Stimulated activated CD8-positive, alpha-beta memory T cell treated with anti-CD3 and anti-CD28 coated beads, Interleukin-2, amount 100 ng/mL, for 1 hour (primary cell): ENCODE measurements around the gene ACBD6.
"Not testable (repeated sequence)": the region's sequence is repeated elsewhere in the genome, so short reads cannot be mapped to it uniquely, and the experiment has no call there.

Source experiments
- DNase-seq, 2 donors: peaks; one replicate each; pipeline ENCODE4 v3.0.0-alpha.2; 2020; ENCODE audit warnings: low read depth in 2 of 2

Gene ACBD6

DNA sequence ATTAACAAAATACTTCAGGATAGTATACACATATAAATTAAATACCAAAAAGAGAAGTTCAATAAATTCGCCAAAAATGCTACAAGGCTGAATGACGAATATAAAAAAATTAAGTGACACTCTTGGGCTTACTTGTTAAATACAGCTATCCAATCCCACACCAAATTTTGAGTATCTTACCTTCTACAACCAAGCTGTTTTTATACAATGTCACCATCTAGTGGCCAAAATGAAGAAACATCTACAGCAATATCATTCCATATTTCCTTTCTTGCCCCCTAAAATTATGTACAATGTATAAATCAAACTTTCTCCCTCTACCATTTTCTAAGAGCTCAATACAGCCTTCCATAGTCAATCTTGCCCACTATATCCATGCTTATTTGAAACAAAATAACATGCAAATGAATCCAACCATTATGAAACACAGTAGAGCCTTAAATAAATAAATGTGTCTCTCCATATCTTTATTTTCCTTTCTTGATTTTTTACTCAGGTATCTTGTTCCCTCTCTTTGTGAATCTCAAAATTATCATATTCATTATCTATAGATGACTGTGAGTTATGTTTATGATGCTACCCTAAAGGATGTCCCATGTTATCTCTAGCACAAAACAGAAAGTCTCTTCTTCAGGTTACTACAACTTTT is 86.3 kb downstream of the ACBD6 start:
- DNase-seq = no peak

GRCh38 chr1:180415236-180415848 is 87.0 kb downstream of the ACBD6 start:
- no peak for DNase-seq

- no peak for DNase-seq
These were observed 89.8 kb downstream of the ACBD6 start for GRCh38 chr1:180412583-180412982.

DNA sequence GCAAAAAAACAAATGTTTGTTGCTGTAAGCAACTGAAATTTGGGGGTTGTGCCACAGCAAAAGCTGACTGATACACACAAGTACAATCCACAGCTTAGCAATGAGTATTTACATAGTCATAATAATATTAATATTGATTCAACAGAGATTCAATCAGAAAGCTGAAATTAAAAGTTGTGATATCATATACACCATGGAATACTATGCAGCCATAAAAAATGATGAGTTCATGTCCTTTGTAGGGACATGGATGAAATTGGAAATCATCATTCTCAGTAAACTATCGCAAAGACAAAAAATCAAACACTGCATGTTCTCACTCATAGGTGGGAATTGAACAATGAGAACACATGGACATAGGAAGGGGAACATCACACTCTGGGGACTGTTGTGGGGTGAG is 94.2 kb downstream of the ACBD6 start:
- DNase-seq = not testable (repeated sequence)

GRCh38 chr1:180407051-180407450 is 95.3 kb downstream of the ACBD6 start:
- DNase-seq = no peak

DNA sequence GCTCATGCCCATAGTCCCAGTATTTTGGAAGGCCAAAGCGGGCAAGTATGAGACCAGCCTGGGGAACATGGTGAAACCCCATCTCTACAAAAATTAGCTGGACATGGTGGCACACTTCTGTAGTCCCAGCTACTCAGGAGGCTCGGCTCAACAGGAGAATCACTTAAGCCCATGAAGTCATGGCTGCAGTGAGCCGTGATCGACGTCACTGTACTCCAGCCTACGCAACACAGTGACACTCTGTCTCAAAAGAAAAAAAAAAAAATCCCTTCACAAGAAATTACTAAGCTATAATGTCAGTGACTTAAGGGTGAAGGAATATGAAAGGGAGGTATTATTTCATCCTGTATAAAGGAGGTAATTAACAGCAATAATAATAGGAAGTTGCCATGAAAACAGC is 99.8 kb downstream of the ACBD6 start:
- DNase-seq = no peak

GRCh38 chr1:180402001-180402400 is 100.4 kb downstream of the ACBD6 start:
- DNase-seq = no peak

DNA sequence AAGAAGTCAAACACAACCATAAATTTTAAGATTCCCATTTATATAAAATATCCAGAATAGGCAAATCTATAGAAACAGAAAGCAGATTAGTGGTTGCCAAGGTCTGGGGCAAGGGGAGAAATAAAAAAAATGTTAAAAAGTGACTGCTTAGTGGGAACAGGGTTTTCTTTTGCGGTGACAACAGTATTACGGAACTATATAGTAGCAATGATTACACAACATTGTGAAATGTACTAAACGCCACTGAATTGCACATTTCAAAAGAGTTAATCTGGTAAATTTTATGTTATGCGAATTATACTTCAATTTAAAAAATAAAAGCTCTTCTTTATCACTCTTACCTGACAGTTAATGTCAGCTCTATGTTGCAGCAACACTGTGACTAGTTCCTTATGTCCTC is 105.2 kb downstream of the ACBD6 start:
- DNase-seq = no peak

DNA sequence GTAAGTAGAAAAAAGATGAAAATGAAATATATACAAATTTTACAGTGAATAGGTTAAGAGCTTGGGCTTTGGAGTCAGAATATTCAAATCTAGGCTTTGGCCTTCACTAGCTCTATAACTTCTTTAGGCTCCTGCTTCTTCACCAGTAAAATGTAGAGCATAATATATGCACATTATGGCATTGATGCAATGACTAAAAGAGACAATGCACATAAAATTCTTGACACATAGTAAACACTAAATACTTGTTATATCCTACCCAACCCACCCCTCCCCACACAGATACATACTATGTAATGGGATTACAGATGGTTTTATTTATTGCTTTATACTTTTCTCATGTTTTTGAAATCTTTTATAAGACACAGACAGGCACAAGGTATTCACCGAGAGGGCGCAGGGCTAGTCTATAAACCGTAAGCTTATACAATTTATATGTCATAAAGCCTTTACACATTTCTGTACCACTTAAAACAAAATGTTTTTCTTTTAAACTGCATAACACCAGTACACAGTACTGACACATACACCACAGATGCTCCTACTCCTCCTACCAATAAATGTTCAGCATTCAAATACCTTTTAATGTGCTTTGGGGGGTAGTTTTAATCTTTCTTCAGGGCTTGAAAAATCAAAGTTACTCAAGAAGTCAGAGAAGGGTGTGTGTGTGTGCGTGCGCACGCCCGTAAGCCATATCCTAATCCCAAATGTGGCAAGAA is 109.8 kb downstream of the ACBD6 start:
- no peak for DNase-seq

DNA sequence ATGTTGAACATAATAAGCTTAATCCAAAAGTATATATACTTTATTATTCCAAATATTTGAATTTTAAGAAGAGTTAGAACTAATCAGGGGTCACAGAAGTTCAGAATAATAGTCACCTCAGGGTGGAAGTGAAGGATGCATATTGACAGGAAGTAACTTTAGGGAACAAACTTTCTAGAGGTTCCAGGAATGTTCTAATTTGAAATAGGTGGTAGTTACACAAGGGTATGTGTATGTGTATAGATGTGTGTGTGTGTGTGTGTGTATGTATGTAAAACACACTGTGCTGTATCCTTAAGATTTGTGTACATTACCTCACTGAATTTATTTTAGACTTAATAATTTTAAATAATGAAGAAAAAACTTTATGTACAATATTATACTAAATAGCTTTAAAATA is 110.4 kb downstream of the ACBD6 start:
- no peak for DNase-seq

DNA sequence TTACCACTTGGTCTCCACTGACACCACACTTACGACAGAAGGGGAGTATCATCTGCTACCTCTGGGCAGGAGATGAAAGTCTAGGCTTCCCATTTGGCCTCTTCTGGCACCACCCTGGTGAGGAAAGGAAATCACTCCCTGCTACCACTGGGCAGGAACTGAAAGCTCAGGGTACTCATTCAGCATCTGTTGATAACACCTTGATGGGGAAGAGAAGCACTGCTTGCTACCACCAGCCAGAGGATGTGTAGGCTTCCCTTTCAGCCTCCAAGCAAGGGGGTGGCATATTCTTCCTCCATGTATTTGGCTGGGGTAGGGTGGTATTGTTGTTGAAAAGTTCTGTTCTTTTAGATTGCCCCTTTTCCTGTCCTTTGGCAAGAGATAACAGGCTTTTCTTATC is 115.0 kb downstream of the ACBD6 start:
- no peak for DNase-seq

DNA sequence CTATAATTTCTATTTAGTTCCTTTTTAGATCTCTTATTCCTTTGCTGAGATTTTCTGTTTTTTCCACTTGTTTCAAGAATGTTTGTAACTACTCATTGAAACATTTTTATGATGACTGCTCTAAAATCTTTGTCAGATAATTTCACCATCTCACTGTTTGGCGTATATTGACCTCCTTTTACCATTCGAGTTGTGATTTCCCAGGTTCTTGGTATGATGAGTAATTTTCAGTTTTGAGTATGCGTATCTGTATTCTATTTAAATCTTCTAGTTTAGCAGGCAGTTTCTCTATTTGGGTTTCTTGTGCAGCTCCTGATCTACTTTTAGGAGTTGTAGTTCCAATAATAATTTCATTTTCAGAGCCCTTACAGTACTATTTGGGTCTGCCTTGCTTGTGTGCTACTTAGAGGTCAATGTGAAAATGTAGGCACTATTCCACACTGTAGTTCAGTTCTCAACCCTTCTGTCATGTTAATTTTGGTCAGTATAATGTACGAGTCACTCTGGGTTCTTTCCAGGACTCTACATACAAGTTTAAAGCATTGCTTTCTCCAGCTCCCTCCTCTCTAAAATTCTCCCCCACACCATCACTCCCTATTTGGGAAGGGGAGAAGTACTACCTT is 115.5 kb downstream of the ACBD6 start:
- DNase-seq = no peak

DNA sequence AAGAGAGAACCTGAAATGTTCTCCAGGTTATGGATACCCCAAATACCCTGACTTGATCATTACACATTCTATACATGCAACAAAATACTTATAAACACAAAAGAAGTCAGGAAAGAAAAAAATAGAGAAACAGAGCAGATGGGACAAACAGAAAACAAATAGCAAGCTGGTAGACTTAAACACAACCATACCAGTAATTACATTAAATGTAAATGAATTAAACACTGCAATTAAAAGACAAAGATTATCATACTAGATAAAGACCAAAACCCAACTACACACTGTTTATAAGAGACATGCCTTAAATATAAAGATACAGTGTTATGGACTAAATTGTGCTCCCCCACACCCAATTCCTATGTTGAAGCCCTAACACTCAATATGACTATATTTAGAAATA is 117.2 kb downstream of the ACBD6 start:
- DNase-seq = no peak

- DNase-seq = no peak
These were observed 117.9 kb downstream of the ACBD6 start for GRCh38 chr1:180384286-180385005.

GRCh38 chr1:180382326-180383115 is 119.9 kb downstream of the ACBD6 start:
- no peak for DNase-seq

DNA sequence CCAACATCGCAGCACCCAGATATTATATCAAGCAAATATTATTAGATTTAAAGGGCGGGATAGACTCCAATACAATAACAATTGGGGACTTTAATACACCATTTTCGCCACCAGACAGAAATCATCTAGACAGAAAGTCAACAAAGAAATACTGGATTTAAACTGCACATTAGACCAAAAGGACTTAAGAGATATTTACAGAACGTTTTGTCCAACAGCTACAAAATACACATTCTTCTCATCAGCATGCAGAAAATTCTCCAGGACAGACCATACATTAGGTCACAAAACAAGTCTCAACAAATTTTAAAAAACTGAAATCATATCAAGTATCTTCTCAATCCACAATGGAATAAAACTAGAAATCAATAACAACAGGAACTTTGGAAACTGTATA is 121.2 kb downstream of the ACBD6 start:
- DNase-seq = no peak

- DNase-seq = no peak
These were observed 121.9 kb downstream of the ACBD6 start for GRCh38 chr1:180380259-180381183.

DNA sequence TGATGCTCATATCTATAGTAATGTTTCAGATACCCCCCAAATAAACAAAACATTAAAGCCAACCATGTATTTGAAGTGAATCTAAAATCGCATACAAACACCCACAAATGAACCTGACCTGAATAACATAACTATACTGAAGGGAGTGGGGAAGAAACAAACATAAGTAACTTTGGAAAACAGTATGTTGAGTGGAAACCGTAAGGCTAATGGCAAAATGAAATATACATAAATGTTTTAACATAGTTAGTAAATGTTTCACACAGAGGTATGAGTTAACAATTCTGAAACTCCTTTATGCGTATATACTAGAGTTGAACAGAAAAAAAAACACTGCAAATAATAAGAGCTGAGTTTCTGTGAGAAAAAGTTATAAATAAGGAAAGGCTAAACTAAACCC is 125.6 kb downstream of the ACBD6 start:
- no peak for DNase-seq

GRCh38 chr1:180376253-180376652 is 126.1 kb downstream of the ACBD6 start:
- DNase-seq = no peak

GRCh38 chr1:180372728-180373127 is 129.6 kb downstream of the ACBD6 start:
- DNase-seq = no peak
